ENCODE measurements around the gene PPTC7. TPM values are rescaled to one million over a fixed set of nuclear protein-coding genes. Genes with fewer than 3 reads are reported as not detected.

The PPTC7 gene
- total and polyA plus RNA-seq, 2 of the 13 experiments (the other 11 are each of a cell fraction or from before 2014, with no cell fraction given) = 4.8 to 12.3 TPM

DNA sequence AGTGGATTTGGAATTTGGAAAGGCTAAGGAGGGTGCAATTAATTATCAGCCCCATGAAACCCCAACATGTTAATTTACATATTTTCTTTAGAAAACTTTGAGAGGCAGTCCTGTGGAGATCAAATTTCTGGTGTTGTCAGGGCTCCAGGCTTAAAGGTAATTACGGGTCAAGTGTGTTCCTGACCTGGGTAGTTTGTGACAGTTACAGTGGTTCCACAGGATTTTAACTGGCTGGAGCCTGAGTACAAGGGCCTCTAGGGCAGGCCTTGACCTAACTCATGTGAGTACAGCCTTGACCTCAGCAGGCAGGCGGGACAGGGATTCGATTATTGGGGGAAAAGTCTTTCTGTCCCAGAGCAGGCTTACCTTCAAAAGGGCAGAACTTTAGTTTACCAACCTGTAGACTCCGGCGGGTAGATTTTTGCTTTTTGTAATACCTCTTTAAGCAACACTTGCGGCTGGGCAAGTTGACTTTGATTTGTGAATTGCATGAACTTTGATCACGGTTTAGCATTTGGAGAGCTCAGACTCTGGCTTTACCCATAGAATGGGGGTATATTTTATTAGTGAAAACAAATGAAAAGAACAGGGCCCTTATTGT is 8.4 kb upstream of the PPTC7 start (continued):
- TF ChIP-seq, protein P1, sequence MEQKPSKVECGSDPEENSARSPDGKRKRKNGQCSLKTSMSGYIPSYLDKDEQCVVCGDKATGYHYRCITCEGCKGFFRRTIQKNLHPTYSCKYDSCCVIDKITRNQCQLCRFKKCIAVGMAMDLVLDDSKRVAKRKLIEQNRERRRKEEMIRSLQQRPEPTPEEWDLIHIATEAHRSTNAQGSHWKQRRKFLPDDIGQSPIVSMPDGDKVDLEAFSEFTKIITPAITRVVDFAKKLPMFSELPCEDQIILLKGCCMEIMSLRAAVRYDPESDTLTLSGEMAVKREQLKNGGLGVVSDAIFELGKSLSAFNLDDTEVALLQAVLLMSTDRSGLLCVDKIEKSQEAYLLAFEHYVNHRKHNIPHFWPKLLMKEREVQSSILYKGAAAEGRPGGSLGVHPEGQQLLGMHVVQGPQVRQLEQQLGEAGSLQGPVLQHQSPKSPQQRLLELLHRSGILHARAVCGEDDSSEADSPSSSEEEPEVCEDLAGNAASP (CRISPR knock-in tag; IDR thresholded peaks at IDR 0.05; ENCODE audit: borderline replicate concordance) = peak; percentile 98
- TF ChIP-seq KAT8 (CRISPR knock-in tag; IDR thresholded peaks at IDR 0.05) (0 out of 2 replicates have a peak, but pooled peaks have one; percentile 21), ATM (IDR thresholded peaks at IDR 0.05; ENCODE audit: borderline replicate concordance) (no peak), CHD2 (IDR thresholded peaks at IDR 0.05; ENCODE audit: low read depth, low read length) (no peak), SMARCC2 (IDR thresholded peaks at IDR 0.05) (no peak), ZNF136 (CRISPR knock-in tag; IDR thresholded peaks at IDR 0.05; ENCODE audit: low read depth) (no peak), NFYC (CRISPR knock-in tag; IDR thresholded peaks at IDR 0.05) (no peak), ZNF883 (CRISPR knock-in tag; IDR thresholded peaks at IDR 0.05; ENCODE audit: not compliant biosample characterization) (no peak)
- TF ChIP-seq, protein P2, sequence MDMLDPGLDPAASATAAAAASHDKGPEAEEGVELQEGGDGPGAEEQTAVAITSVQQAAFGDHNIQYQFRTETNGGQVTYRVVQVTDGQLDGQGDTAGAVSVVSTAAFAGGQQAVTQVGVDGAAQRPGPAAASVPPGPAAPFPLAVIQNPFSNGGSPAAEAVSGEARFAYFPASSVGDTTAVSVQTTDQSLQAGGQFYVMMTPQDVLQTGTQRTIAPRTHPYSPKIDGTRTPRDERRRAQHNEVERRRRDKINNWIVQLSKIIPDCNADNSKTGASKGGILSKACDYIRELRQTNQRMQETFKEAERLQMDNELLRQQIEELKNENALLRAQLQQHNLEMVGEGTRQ (IDR thresholded peaks at IDR 0.05; ENCODE audit: low read depth, low read length) = no peak
- TF ChIP-seq, protein P2 (CRISPR knock-in tag; IDR thresholded peaks at IDR 0.05; ENCODE audit: borderline replicate concordance) = no peak
- TF ChIP-seq, protein P3, sequence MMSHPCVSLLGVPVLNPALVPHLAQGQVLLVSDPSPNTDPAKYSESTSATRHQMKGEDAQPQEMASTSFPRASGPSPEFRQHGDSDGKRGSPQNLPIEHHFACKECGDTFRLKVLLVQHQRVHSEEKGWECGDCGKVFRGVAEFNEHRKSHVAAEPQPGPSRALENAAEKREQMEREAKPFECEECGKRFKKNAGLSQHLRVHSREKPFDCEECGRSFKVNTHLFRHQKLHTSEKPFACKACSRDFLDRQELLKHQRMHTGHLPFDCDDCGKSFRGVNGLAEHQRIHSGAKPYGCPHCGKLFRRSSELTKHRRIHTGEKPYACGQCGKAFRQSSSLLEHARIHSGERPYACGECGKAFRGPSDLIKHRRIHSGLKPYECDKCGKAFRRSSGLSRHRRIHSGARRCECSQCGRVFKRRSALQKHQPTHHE (CRISPR knock-in tag; IDR thresholded peaks at IDR 0.05; ENCODE audit: borderline replicate concordance) = no peak
- TF ChIP-seq, protein P4, sequence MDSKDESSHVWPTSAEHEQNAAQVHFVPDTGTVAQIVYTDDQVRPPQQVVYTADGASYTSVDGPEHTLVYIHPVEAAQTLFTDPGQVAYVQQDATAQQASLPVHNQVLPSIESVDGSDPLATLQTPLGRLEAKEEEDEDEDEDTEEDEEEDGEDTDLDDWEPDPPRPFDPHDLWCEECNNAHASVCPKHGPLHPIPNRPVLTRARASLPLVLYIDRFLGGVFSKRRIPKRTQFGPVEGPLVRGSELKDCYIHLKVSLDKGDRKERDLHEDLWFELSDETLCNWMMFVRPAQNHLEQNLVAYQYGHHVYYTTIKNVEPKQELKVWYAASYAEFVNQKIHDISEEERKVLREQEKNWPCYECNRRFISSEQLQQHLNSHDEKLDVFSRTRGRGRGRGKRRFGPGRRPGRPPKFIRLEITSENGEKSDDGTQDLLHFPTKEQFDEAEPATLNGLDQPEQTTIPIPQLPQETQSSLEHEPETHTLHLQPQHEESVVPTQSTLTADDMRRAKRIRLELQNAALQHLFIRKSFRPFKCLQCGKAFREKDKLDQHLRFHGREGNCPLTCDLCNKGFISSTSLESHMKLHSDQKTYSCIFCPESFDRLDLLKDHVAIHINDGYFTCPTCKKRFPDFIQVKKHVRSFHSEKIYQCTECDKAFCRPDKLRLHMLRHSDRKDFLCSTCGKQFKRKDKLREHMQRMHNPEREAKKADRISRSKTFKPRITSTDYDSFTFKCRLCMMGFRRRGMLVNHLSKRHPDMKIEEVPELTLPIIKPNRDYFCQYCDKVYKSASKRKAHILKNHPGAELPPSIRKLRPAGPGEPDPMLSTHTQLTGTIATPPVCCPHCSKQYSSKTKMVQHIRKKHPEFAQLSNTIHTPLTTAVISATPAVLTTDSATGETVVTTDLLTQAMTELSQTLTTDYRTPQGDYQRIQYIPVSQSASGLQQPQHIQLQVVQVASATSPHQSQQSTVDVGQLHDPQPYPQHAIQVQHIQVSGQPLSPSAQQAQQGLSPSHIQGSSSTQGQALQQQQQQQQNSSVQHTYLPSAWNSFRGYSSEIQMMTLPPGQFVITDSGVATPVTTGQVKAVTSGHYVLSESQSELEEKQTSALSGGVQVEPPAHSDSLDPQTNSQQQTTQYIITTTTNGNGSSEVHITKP (CRISPR knock-in tag; IDR thresholded peaks at IDR 0.05; ENCODE audit: low read depth) = no peak; the same call in 1 of the 2 replicates
